Eye (tissue), 1 donor: ENCODE results near the gene PTPRK.
"Not testable (repeated sequence)": the region's sequence is repeated elsewhere in the genome, so short reads cannot be mapped to it uniquely, and the experiment has no call there.

ENCODE experiments used
- DNase-seq: peaks from one replicate; pipeline ENCODE4 v3.0.0-alpha.2; 2015

PTPRK gene

DNA sequence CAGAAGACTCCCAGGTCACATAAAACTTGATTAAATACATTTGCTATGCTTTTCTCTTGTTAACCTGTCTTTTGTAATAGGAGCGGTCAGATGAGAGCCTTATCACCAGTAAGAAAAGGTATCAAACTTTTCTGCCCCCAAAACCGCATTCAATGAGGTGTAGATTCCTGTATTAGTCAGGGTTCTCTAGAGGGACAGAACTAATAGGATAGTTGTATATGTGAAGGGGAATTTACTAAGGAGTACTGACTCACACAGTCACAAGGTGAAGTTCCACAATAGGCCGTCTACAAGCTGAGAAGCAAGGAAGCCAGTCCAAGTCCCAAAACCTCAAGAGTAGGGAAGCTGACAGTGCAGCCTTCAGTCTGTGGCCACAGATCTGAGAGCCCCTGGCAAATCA is 32.7 kb downstream of the PTPRK start:
- DNase-seq, result no peak

- DNase-seq, result no peak
Measured at GRCh38 chr6:128487055-128487454, 33.3 kb downstream of the PTPRK start.

GRCh38 chr6:128486580-128486979 is 33.8 kb downstream of the PTPRK start:
- not testable (repeated sequence) for DNase-seq

DNA sequence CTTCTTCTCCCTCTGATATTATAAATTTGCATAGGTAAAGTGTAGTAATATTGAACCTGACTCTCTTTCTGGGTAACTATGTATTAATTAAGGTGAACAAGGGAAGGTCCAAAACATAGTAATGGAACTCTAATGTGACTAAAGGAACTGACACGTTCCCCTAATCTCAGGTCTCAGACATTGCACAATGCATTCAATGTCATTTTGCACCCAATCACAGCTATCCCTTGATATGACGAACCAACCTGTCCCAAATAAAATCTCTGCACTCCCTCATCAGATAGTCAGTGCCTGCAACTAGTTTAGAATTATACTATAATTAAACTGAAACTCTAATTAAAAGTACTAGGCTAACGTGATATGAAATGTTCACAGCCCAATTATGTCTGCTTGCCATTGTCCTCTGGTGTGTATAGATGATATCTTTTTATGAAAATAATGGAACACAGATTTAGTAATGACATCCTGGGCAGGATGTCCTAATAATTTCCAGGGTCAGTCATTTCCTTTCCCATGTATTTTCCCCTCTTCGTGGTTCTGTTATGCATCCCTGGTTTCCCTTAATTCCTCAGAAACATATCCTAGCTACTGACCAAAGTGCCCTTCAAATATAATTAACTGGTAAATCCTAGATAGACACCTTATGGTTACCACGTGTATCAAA is 36.8 kb downstream of the PTPRK start:
- DNase-seq, result no peak

- peak; percentile 25 for DNase-seq
Measured at GRCh38 chr6:128482642-128483041, 37.8 kb downstream of the PTPRK start.

GRCh38 chr6:128479991-128480390 is 40.4 kb downstream of the PTPRK start:
- DNase-seq, result no peak

DNA sequence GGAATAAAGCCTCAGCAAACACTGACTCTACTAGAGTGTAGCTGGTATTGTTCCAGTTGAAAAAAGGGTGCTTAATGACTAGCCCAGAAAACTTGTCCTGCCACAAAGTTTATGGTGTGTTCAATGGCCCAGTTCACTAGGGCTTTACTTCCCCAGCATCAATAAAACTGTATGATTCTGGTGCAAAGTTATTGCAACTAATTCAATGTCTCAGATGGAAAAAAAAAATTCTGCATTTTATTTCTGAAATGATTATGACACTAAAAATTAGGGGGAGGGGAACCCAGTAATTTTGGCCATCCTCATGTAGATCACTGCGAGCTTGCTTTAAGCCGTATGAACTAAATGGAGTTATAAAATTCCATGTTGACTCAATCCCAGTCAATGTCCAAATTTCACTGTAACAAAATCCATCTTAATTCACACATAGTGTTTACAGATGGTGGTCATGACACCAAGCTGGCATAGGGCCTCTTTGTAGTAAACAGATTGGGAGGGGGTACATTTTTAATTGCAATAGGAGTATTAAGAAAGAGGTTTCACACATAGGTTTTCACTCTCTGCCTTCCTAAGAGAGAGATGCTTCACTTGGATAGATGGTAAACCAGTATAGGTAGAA is 41.2 kb downstream of the PTPRK start:
- DNase-seq, result no peak

DNA sequence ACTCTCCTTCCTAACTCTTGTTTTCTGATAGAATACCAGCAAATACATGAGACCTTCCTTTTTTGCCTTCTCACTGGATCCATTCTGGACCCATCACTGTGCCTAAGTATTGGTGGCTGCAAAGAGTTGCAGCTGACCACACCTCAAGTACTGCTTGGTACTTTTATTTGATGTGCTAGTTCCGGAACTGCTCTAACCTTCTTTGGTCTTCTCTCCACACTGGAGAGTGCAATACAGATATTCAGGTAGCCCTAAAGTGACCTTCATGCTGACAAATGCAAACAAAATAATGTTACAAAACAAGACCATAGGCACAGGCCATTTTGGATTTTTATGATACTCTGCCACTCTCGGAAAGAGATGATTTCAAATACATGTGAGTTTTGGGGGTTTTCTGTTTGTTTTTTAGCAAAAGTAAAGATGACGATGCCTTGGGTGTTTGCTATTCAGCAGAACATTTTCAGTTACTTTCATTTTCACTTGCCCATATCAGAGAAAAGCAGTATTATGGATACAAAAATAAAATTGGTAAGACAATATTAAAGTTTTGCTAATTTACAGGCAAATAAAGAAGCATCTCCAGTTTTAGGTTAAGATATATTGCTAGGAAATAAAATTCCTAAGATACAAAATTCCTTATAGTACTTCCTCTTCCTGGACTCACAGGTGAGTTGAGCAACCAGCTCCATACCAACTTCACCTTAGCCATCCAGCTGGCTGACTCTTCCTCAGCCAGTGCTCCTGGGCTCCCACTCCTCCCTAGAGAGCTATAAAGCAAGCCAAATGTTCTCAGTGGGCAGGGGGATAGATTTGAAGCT is 42.0 kb downstream of the PTPRK start:
- DNase-seq, result no peak

DNA sequence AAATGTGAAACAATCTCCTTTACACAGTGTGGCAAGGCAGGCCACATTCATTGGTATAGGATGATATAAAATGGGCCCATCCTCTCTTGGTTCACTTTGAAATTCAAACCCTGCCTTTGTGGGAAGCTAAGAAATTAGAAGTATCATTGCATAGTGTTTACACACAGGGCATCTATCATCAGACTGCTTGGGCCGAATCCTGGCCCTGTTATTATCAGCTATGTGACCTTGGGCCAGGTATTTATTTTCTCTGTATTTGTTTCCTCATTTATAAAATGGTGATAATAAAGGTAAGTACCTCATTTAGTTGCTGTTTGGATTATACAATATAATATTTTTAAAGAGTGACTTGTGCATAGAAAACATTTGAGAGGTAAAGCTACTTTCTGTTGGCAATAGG is 45.5 kb downstream of the PTPRK start:
- no peak for DNase-seq

DNA sequence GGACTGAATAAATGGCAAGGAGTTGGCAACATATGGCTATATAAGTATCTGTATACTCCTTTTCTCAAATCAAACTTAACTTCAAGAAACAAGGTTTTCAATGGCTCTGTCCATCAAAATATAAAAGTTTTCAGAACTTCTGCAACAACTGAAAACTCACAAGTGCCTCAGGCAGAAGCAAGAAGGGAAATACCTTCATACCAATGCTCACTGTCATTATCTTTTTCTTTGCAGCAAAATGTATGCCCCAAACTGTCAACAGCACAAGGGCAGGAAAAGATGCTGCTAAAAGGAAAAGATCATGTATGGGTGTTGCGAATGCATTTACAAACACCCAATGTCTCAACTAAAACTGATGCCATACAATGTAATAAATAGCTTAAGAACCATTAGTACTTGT is 45.9 kb downstream of the PTPRK start:
- no peak for DNase-seq

DNA sequence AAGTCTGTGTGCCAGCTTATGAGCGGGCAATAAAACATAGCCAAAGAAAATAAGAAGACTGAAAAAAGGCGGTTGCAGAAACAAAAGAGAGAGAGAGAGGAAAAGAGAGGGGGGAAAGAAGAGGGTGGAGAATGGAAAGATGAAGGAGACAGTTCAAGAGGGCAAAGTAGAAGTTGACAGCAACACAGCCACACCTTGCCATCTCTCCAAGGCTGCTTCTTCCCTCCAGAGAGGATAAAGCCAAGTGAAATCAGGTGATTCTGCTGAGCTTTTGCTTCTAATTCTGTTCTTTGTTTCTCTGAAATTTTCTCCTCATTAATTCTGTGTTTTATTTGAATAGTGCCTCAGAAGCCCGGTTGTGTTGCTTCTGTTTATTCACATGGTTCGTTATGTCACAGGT is 48.5 kb downstream of the PTPRK start:
- no peak for DNase-seq

DNA sequence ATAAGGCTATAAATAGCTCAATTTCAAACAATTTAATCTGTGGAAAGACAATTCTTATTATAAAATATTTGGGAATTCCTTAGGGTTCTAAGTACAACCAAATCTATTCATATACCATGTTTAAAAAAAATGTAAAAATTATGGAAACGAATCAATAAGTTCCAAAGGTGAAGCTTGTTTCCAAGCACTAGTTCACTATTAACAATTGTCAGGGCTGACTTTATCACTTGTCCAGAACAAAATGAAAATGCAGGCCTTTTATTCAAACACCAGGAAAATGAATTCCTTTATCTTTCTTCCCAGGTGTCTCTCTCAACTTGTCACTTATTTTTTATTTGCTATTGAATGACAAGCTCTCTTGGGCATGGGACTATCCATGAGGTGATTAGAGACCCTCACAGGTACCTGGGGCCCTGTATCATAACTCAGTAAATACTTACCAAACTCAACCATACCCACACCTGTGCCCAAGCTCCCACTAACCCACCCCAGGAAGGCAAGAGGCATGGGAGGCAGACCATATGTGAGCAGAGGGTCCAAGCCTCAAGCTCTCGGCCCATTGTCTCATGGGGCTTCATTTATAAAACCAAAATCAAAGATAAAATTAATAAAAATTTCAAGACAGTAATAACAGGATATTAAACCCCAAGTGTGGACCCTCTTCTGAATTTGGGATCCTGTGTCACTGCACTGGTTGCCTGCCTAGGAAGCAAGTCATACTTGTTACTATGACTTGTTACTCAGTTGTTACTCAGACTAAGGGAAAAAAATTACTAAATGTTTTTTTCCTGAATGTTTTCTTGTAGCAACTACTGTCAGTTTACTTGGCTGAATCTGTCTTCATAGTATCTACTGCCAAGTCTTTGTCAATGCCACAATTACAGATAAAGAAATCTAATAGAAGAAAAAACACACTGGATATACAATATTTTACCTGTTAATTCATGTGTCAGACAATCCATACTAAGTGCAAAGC is 54.7 kb downstream of the PTPRK start:
- no peak for DNase-seq

DNA sequence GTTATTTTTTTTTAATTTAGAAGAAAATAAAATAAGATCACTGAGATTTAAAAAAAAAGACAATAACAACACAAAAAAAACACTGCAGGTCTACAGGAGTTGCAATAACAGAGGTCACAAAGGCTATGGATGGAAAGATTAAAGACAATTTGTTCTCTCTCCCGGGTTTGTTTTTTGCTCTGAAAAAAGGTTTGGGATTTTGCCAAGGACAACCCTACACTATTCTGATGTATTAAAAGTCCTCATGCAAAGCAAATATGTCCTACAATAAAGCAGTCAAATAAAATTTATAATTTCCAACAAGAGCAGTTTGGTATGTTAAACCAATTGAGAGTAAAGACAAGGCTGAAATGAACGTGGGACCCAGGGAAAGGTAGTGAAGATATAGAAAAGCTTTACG is 55.6 kb downstream of the PTPRK start:
- DNase-seq, result no peak

DNA sequence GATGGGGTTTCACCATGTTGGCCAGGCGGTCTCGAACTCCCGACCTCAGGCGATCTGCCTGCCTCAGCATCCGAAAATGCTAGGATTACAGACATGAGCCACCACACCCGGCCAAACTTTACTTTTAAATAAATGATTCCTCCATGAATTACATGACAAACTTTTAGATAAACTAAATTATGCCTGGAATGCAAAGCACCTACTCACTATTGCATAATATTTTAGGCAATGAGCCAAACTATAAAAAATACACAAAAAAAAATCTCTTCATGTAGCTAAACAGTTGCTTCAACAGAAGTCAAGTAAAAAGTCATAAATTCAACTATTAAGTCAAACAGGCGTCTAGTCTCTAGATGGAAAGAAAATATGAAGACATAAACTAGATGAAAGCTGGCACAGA is 56.5 kb downstream of the PTPRK start:
- DNase-seq, result no peak

DNA sequence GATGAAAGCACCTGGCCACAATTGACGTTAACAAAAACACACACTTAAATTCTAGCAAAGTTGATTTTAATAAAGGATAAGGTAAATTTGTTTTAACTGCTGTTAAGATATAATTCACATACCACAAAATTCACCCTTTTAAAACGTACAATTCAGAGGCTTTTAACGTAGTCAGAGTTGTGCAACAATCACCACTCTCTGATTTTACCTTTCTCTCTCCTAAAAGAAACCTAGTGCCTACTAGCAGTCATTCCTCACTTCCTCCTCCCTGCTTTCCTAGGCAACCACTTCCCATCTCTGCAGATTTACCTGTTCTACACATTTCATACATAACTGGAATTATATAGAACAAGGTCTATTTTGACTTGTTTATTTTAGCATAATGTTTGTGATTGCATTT is 58.9 kb downstream of the PTPRK start:
- DNase-seq, result no peak

- DNase-seq, result peak; percentile 33
Measured at GRCh38 chr6:128456510-128457230, 63.7 kb downstream of the PTPRK start.

DNA sequence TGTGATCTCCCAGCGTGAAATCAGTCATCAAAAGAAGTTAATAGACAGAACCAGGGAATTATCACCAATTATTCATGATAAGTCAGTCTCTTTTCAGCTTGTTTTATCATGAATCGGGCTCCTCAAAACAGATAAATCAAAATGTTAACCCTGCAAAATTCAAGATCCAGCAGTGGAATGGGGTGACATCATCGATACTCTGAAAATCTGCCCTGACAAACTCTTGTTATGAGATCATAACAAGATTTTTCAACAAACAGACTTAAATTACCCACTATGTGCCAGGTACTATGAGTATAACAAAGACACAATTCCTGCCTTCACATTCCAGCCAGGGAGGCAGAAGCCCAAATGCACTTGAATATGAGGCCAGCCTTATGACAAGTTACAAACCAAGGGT is 64.4 kb downstream of the PTPRK start:
- no peak for DNase-seq

- DNase-seq, result no peak
Measured at GRCh38 chr6:128452713-128453112, 67.7 kb downstream of the PTPRK start.

DNA sequence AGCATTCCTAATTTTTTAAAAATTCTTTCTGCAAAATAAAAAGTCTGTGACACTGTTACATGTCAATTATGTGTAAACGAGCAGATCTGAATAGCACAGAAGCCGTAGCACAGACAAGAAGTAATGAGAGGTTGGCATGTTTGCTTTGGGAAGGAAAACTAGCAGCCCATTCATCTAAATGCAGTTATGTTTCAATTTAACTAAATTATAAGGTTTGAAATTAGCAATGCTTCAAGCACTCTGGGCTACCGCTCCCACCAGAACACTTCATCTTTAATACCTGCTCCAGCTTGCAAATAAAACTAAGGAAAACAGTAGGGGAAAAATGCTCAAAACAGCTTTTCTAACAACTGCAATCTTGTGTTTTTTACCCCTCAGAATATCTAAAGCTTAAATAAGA is 73.9 kb downstream of the PTPRK start:
- no peak for DNase-seq

- DNase-seq, result no peak
Measured at GRCh38 chr6:128443553-128443952, 76.8 kb downstream of the PTPRK start.

DNA sequence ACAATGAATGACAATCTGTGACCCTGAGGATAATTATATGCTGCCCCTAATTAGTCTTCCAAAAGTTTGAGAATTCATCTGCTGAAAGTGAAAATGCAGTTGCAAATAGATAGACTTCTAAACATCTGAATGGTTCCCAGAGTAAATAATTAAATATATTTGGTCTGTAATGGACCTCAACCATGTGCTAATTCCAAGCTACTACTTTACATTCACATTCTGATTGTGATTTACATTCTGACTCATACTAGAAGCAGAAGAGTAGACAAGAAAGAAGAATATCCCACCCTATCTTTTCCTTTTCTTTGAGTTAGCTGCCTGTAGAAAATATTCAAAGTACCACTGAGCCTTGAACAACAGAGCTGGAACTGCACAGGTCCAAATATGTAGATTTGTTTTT is 80.8 kb downstream of the PTPRK start:
- DNase-seq, result no peak

DNA sequence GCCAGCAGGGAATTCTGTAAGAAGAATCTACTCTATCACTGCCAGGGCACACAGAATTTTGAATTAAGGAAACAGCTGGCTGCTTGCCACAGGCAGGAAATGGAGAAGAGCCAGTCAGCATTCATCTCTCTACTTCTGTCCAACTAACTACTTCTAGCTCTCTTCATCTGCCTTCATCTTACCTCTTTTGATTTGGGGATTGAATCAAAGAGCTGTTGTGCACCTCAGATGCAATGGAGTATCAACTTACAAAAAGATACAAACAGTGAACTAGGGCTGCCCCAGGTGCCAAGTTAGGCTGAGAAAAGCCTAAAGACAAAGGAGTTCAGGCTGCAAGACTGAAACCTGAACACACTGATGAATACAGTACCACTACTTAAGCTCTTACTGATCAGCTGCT is 82.0 kb downstream of the PTPRK start:
- DNase-seq, result no peak
